ENCODE data around the gene KCTD21.

GRCh38 chr11:78234006-78234405 is 45.6 kb upstream of the KCTD21 start:
- TF ChIP-seq, protein P1, sequence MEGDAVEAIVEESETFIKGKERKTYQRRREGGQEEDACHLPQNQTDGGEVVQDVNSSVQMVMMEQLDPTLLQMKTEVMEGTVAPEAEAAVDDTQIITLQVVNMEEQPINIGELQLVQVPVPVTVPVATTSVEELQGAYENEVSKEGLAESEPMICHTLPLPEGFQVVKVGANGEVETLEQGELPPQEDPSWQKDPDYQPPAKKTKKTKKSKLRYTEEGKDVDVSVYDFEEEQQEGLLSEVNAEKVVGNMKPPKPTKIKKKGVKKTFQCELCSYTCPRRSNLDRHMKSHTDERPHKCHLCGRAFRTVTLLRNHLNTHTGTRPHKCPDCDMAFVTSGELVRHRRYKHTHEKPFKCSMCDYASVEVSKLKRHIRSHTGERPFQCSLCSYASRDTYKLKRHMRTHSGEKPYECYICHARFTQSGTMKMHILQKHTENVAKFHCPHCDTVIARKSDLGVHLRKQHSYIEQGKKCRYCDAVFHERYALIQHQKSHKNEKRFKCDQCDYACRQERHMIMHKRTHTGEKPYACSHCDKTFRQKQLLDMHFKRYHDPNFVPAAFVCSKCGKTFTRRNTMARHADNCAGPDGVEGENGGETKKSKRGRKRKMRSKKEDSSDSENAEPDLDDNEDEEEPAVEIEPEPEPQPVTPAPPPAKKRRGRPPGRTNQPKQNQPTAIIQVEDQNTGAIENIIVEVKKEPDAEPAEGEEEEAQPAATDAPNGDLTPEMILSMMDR (IDR thresholded peaks at IDR 0.05; ENCODE audit: low read length): no peak
- no peak for TF ChIP-seq EZH2 (optimal IDR thresholded peaks at IDR 0.05; ENCODE audit: low read depth, low read length)
- no peak for TF ChIP-seq EZH2phosphoT487 (IDR thresholded peaks at IDR 0.05; ENCODE audit: low read length)
